Osteoblast (primary cell): ENCODE data around the gene PIH1D2. TPM values are rescaled to one million over a fixed set of nuclear protein-coding genes. Genes with fewer than 3 reads are reported as not detected.
"Not testable (repeated sequence)": the region's sequence is repeated elsewhere in the genome, so short reads cannot be mapped to it uniquely, and the experiment has no call there.

ENCODE experiments used
- DNase-seq: peaks from one replicate; pipeline ENCODE4 v3.0.0; 2011; ENCODE audit warnings: low spot score, mixed read lengths; ENCODE audit not compliant: insufficient read length; ENCODE audit errors: missing footprints
- H2AFZ ChIP-seq: 2 replicates; pipeline ENCODE4 v1.6.0; 2011; ENCODE audit warnings: mild to moderate bottlenecking, low read length
- H3K27ac ChIP-seq: 2 replicates; pipeline ENCODE4 v1.5.1; 2011; ENCODE audit warnings: mild to moderate bottlenecking, low read depth, low read length, moderate library complexity
- H3K27me3 ChIP-seq: 2 replicates; pipeline ENCODE4 v1.6.0; 2012; ENCODE audit warnings: mild to moderate bottlenecking, control low read depth, inconsistent platforms, low read length, moderate library complexity; ENCODE audit not compliant: insufficient read depth
- H3K36me3 ChIP-seq: 2 replicates; pipeline ENCODE4 v1.5.1; 2011; ENCODE audit warnings: mild to moderate bottlenecking, low read length, control low read depth, moderate library complexity; ENCODE audit not compliant: insufficient read depth
- H3K4me1 ChIP-seq: 2 replicates; pipeline ENCODE4 v1.5.1; 2011; ENCODE audit warnings: mild to moderate bottlenecking, low read length, control low read depth, moderate library complexity; ENCODE audit not compliant: insufficient read depth
- H3K4me2 ChIP-seq: 2 replicates; pipeline ENCODE4 v1.6.0; 2011; ENCODE audit warnings: mild to moderate bottlenecking, low read length; ENCODE audit not compliant: insufficient read depth
- H3K4me3 ChIP-seq: fragments of 200-600 bp; sonication (generic); 3 replicates; pipeline ENCODE4 v1.5.1; 2012; ENCODE audit warnings: mild to moderate bottlenecking, low read length, inconsistent platforms; ENCODE audit not compliant: insufficient read depth
- H3K79me2 ChIP-seq: 2 replicates; pipeline ENCODE4 v1.6.0; 2012; ENCODE audit warnings: mild to moderate bottlenecking, low read length, control low read depth, inconsistent platforms; ENCODE audit not compliant: insufficient read depth
- H3K9me3 ChIP-seq: 2 replicates; pipeline ENCODE4 v1.5.1; 2011; ENCODE audit warnings: low read depth, low read length, control low read depth
- H4K20me1 ChIP-seq: 2 replicates; pipeline ENCODE4 v1.6.0; 2012; ENCODE audit warnings: mild to moderate bottlenecking, low read length, control low read depth; ENCODE audit not compliant: insufficient read depth
- CTCF ChIP-seq: IDR thresholded peaks from 2 replicates; pipeline ENCODE4 v1.5.1; 2011; ENCODE audit warnings: mild to moderate bottlenecking, low read depth, low read length, moderate library complexity; ENCODE audit errors: extremely low read depth
- total RNA-seq: library from RNA; depleted of rRNA; stranded (reverse); fragments of >200 nt; gene quantifications from 2 replicates; pipeline ENCODE4 v1.2.3, GENCODE V29; 2012

The PIH1D2 gene
- total RNA-seq, 1 donor, result 2.9 TPM

- no peak for TF ChIP-seq CTCF
- Histone ChIP-seq H3K9me3 (no peaks in the 10 kb centered on the region), H3K4me2 (no peak overlapping the region), H3K27ac (peak overlapping the region; percentile 0), H3K4me3 (no peak overlapping the region), H2AFZ (no peak overlapping the region), H3K79me2 (no peaks in the 10 kb centered on the region), H4K20me1 (no peaks in the 10 kb centered on the region), H3K4me1 (no peaks in the 10 kb centered on the region), H3K36me3 (peaks cover 45% of the 10 kb centered on the region), H3K27me3 (no peaks in the 10 kb centered on the region)
- DNase-seq, result no peak
Observed at GRCh38 chr11:112057170-112057569, 16.6 kb downstream of the PIH1D2 start.

- peaks cover 32% of the 10 kb centered on the region for H3K36me3 ChIP-seq
- H3K27ac ChIP-seq, result no peak overlapping the region
- TF ChIP-seq CTCF, result no peak
Observed at GRCh38 chr11:112051768-112052167, 22.0 kb downstream of the PIH1D2 start.

GRCh38 chr11:112050721-112051120 is 23.1 kb downstream of the PIH1D2 start:
- peaks cover 13% of the 10 kb centered on the region for H3K79me2 ChIP-seq
- no peaks in the 10 kb centered on the region for H3K27me3 ChIP-seq
- no peaks in the 10 kb centered on the region for H4K20me1 ChIP-seq
- no peak overlapping the region for H3K4me3 ChIP-seq
- H3K27ac ChIP-seq, result no peak overlapping the region
- H3K9me3 ChIP-seq, result no peaks in the 10 kb centered on the region
- DNase-seq, result no peak
- TF ChIP-seq CTCF, result no peak
- no peak overlapping the region for H3K4me2 ChIP-seq
- peaks cover 32% of the 10 kb centered on the region for H3K36me3 ChIP-seq
- no peak overlapping the region for H2AFZ ChIP-seq
- peaks cover 8% of the 10 kb centered on the region for H3K4me1 ChIP-seq

More at GRCh38 chr11:112051768-112052167, 22.0 kb downstream of the PIH1D2 start:
- Histone ChIP-seq H3K27me3 (no peaks in the 10 kb centered on the region), H3K4me2 (no peak overlapping the region), H3K4me3 (no peak overlapping the region), H3K4me1 (peaks cover 8% of the 10 kb centered on the region), H3K9me3 (no peaks in the 10 kb centered on the region), H3K79me2 (peaks cover 13% of the 10 kb centered on the region), H4K20me1 (no peaks in the 10 kb centered on the region), H2AFZ (no peak overlapping the region)
- DNase-seq, result peak; percentile 46

GRCh38 chr11:112049777-112050176 is 24.0 kb downstream of the PIH1D2 start:
- Histone ChIP-seq H3K9me3 (no peaks in the 10 kb centered on the region), H3K79me2 (peaks cover 13% of the 10 kb centered on the region), H3K4me1 (peaks cover 8% of the 10 kb centered on the region), H2AFZ (no peak overlapping the region), H3K27ac (no peak overlapping the region), H4K20me1 (no peaks in the 10 kb centered on the region), H3K4me2 (no peak overlapping the region), H3K36me3 (peaks cover 39% of the 10 kb centered on the region), H3K4me3 (no peak overlapping the region), H3K27me3 (no peaks in the 10 kb centered on the region)
- no peak for DNase-seq
- TF ChIP-seq CTCF, result no peak

- H3K36me3 ChIP-seq, result peaks cover 40% of the 10 kb centered on the region
- peak overlapping the region; percentile 51 for H3K4me2 ChIP-seq
- not testable (repeated sequence) for H2AFZ ChIP-seq, DNase-seq, H3K4me3 ChIP-seq, H3K27me3 ChIP-seq, H3K4me1 ChIP-seq, H4K20me1 ChIP-seq, H3K27ac ChIP-seq, H3K9me3 ChIP-seq
- H3K79me2 ChIP-seq, result peaks cover 14% of the 10 kb centered on the region
Observed at GRCh38 chr11:112048256-112048655, 25.6 kb downstream of the PIH1D2 start.

GRCh38 chr11:112046647-112047046 is 27.2 kb downstream of the PIH1D2 start:
- not testable (repeated sequence) for H3K9me3 ChIP-seq, H3K27ac ChIP-seq, H4K20me1 ChIP-seq, DNase-seq, H2AFZ ChIP-seq, H3K4me3 ChIP-seq, H3K27me3 ChIP-seq, H3K4me2 ChIP-seq
- peaks cover 17% of the 10 kb centered on the region for H3K79me2 ChIP-seq
- H3K36me3 ChIP-seq, result peaks cover 29% of the 10 kb centered on the region
- H3K4me1 ChIP-seq, result peaks cover 22% of the 10 kb centered on the region
